Measurements from ENCODE around the gene SERINC5.
"Not testable (repeated sequence)": the region's sequence is repeated elsewhere in the genome, so short reads cannot be mapped to it uniquely, and the experiment has no call there.

SERINC5 gene

GRCh38 chr5:80185095-80185494 is 70.8 kb downstream of the SERINC5 start:
- no peak for DNase-seq
- H3K36me3 Mint-ChIP-seq (ENCODE audit: low read depth) = peaks cover 12% of the 10 kb centered on the region
- H3K4me3 Mint-ChIP-seq = no peak overlapping the region
- H3K27ac Mint-ChIP-seq = peak overlapping the region; percentile 42
- no peaks in the 10 kb centered on the region for H3K27me3 Mint-ChIP-seq (ENCODE audit: low read depth, poor library complexity)
- H3K4me1 Mint-ChIP-seq = peaks cover 86% of the 10 kb centered on the region
- no peak for TF ChIP-seq CTCF (IDR thresholded peaks at IDR 0.05)
- no peaks in the 10 kb centered on the region for H3K9me3 Mint-ChIP-seq

GRCh38 chr5:80184235-80185023 is 71.4 kb downstream of the SERINC5 start:
- H3K4me1 Mint-ChIP-seq = peaks cover 87% of the 10 kb centered on the region
- peak overlapping the region; percentile 11 for H3K4me3 Mint-ChIP-seq
- DNase-seq = no peak
- peaks cover 12% of the 10 kb centered on the region for H3K36me3 Mint-ChIP-seq (ENCODE audit: low read depth)
- H3K27me3 Mint-ChIP-seq (ENCODE audit: low read depth, poor library complexity) = no peaks in the 10 kb centered on the region
- TF ChIP-seq CTCF (IDR thresholded peaks at IDR 0.05) = no peak
- peak overlapping the region; percentile 56 for H3K27ac Mint-ChIP-seq
- H3K9me3 Mint-ChIP-seq = no peaks in the 10 kb centered on the region

GRCh38 chr5:80183728-80184234 is 72.1 kb downstream of the SERINC5 start:
- H3K27me3 Mint-ChIP-seq (ENCODE audit: low read depth, poor library complexity); DNase-seq; H3K9me3 Mint-ChIP-seq: not testable (repeated sequence)
- Mint-ChIP-seq H3K36me3 (ENCODE audit: low read depth) (peaks cover 12% of the 10 kb centered on the region), H3K27ac (peak overlapping the region; percentile 56), H3K4me3 (peak overlapping the region; percentile 11), H3K4me1 (peaks cover 83% of the 10 kb centered on the region)

GRCh38 chr5:80182809-80183580 is 72.9 kb downstream of the SERINC5 start:
- no peak for TF ChIP-seq CTCF (IDR thresholded peaks at IDR 0.05)
- Mint-ChIP-seq H3K36me3 (ENCODE audit: low read depth) (peaks cover 12% of the 10 kb centered on the region), H3K27ac (peak overlapping the region; percentile 40), H3K4me1 (peaks cover 83% of the 10 kb centered on the region), H3K27me3 (ENCODE audit: low read depth, poor library complexity) (no peaks in the 10 kb centered on the region), H3K4me3 (peak overlapping the region; percentile 21), H3K9me3 (no peaks in the 10 kb centered on the region)
- DNase-seq = no peak

DNA sequence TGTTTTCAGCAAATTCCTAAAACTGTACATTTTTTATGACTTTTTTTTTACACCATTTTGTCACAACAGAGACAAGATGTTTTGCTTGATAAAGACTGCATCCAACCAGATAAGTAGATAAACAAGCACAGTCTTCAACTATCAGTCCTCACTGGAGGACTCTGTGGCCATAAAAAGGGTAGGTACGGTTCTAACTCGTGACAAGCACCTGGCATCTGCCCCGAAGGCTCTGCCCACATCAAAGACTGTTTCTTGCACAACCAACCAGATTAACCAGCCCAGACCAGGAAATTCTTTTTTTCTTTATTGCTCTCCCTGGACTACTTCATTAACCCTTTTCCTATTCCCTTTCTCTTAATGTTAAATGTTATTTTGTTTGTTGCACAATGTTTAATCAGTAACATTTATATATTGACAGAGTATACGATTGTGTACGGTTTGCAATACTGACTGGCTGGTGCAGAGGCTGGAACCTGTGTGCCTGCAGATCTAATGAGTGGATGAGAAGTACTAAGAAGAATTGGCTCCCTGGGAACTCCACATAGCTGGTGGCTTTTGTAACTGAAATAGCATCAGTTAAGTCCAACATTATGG is 74.1 kb downstream of the SERINC5 start:
- Mint-ChIP-seq H3K27me3 (ENCODE audit: low read depth, poor library complexity) (no peaks in the 10 kb centered on the region), H3K9me3 (no peaks in the 10 kb centered on the region), H3K36me3 (ENCODE audit: low read depth) (peaks cover 24% of the 10 kb centered on the region), H3K4me3 (no peak overlapping the region), H3K27ac (no peak overlapping the region), H3K4me1 (peaks cover 83% of the 10 kb centered on the region)
- no peak for TF ChIP-seq CTCF (IDR thresholded peaks at IDR 0.05)
- no peak for DNase-seq

- no peak for TF ChIP-seq CTCF (IDR thresholded peaks at IDR 0.05)
- Mint-ChIP-seq H3K4me1 (peaks cover 73% of the 10 kb centered on the region), H3K36me3 (ENCODE audit: low read depth) (peaks cover 43% of the 10 kb centered on the region), H3K27ac (peak overlapping the region; percentile 6), H3K27me3 (ENCODE audit: low read depth, poor library complexity) (no peaks in the 10 kb centered on the region), H3K4me3 (no peak overlapping the region), H3K9me3 (no peaks in the 10 kb centered on the region)
- DNase-seq = no peak
These were observed 78.6 kb downstream of the SERINC5 start for GRCh38 chr5:80177236-80177635.
